ENCODE data around the gene AXDND1. TPM values are rescaled to one million over a fixed set of nuclear protein-coding genes. Genes with fewer than 3 reads are reported as not detected.

Gene AXDND1
- total RNA-seq, 1 experiment from 2014 or later: 0.31 TPM

DNA sequence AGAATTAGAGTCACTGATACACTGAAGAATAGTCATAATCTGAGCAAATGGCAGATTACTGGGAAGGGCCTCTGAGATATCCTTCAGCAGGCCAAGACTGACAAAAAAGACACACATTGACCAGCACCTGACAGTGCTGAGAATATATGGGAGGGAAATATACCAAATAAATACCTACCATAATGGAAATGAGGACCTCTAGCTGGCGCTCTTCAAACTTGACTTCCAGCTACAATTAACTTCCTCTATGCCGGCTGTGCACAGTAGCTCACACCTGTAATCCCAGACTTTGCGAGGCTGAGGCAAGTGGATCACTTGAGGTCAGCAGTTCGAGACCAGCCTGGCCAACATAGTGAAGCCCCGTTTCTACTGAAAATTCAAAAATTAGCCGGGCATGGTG lies 140.4 kb downstream of the AXDND1 start:
- in situ Hi-C loops (cut with HindIII; ENCODE audit: low pct_unique_long_range_greater_than_20kb, low sequenced_read_pairs): no loop called here
- Histone ChIP-seq H3K27me3 (ENCODE audit: control insufficient read depth, insufficient read depth, low read length) (peaks cover 2% of the 10 kb centered on the region; the same call in 1 of the 2 replicates), H3K4me1 (ENCODE audit: control insufficient read depth, insufficient read depth, low read length) (no peaks in the 10 kb centered on the region), H3K27ac (ENCODE audit: low read length) (no peak overlapping the region), H3K9me3 (ENCODE audit: control insufficient read depth, insufficient read depth, low read depth, low read length) (no peaks in the 10 kb centered on the region), H3K4me3 (ENCODE audit: low read depth in 2 of 2, low read length in 2 of 2) (no peak overlapping the region), H3K36me3 (ENCODE audit: control insufficient read depth, insufficient read depth, low read length) (no peaks in the 10 kb centered on the region)
- TF ChIP-seq, protein P1, sequence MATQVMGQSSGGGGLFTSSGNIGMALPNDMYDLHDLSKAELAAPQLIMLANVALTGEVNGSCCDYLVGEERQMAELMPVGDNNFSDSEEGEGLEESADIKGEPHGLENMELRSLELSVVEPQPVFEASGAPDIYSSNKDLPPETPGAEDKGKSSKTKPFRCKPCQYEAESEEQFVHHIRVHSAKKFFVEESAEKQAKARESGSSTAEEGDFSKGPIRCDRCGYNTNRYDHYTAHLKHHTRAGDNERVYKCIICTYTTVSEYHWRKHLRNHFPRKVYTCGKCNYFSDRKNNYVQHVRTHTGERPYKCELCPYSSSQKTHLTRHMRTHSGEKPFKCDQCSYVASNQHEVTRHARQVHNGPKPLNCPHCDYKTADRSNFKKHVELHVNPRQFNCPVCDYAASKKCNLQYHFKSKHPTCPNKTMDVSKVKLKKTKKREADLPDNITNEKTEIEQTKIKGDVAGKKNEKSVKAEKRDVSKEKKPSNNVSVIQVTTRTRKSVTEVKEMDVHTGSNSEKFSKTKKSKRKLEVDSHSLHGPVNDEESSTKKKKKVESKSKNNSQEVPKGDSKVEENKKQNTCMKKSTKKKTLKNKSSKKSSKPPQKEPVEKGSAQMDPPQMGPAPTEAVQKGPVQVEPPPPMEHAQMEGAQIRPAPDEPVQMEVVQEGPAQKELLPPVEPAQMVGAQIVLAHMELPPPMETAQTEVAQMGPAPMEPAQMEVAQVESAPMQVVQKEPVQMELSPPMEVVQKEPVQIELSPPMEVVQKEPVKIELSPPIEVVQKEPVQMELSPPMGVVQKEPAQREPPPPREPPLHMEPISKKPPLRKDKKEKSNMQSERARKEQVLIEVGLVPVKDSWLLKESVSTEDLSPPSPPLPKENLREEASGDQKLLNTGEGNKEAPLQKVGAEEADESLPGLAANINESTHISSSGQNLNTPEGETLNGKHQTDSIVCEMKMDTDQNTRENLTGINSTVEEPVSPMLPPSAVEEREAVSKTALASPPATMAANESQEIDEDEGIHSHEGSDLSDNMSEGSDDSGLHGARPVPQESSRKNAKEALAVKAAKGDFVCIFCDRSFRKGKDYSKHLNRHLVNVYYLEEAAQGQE (IDR thresholded peaks at IDR 0.05; ENCODE audit: insufficient read depth in 1 of 2, low read depth in 2 of 2, low read length in 1 of 2): no peak
- TF ChIP-seq TCF7L2 (IDR thresholded peaks at IDR 0.05; ENCODE audit: low read depth, low read length): no peak
- TF ChIP-seq, protein P2, sequence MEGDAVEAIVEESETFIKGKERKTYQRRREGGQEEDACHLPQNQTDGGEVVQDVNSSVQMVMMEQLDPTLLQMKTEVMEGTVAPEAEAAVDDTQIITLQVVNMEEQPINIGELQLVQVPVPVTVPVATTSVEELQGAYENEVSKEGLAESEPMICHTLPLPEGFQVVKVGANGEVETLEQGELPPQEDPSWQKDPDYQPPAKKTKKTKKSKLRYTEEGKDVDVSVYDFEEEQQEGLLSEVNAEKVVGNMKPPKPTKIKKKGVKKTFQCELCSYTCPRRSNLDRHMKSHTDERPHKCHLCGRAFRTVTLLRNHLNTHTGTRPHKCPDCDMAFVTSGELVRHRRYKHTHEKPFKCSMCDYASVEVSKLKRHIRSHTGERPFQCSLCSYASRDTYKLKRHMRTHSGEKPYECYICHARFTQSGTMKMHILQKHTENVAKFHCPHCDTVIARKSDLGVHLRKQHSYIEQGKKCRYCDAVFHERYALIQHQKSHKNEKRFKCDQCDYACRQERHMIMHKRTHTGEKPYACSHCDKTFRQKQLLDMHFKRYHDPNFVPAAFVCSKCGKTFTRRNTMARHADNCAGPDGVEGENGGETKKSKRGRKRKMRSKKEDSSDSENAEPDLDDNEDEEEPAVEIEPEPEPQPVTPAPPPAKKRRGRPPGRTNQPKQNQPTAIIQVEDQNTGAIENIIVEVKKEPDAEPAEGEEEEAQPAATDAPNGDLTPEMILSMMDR (IDR thresholded peaks at IDR 0.05): no peak
- TF ChIP-seq SIN3A (IDR thresholded peaks at IDR 0.05; ENCODE audit: borderline replicate concordance, insufficient read depth, low read depth, low read length): no peak
- TF ChIP-seq POLR2AphosphoS5 (IDR thresholded peaks at IDR 0.05; ENCODE audit: low read depth, low read length): no peak
- no TSS peak for BruUV-seq (replicated peaks)
- intact Hi-C loops (cut with micrococcal nuclease; ENCODE audit: unreplicated experiment): no loop called here
- no peak for ATAC-seq
- POLR2A ChIA-PET: interaction anchor here (0.6 kb wide), 1 partner anchor 10 kb away, joined by 3 read pairs; no protein-coding TSS in a partner anchor
- CTCF ChIA-PET: no interaction called here
- DNase-seq (ENCODE audit: low read depth, low spot score): no peak

DNA sequence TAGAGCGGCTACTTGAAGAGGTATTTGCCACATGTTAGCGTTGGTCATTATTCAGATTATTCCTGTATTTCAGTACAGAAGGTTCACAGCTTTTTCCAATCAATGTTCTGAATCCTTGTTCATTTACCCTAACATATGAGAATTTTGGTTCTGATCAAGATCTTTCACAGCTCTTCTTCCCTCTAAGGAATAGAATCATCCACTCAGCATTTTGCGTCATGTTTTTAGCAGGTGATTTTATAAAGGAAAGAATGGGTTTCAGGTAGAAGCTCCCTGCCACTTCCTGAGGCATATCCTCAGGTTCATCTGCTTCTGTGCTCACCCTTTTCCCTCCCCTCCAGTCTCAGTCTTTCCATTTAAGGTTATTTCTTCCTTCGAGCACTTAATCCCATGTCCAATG lies 143.6 kb downstream of the AXDND1 start:
- no peak for DNase-seq (ENCODE audit: low read depth, low spot score)
- no peaks in the 10 kb centered on the region for H3K4me1 ChIP-seq (ENCODE audit: control insufficient read depth, insufficient read depth, low read length)
- in situ Hi-C loops (cut with HindIII; ENCODE audit: low pct_unique_long_range_greater_than_20kb, low sequenced_read_pairs) (no loop called here), intact Hi-C loops (cut with micrococcal nuclease; ENCODE audit: unreplicated experiment) (no loop called here)
- CTCF ChIA-PET: no interaction called here
- H3K36me3 ChIP-seq (ENCODE audit: control insufficient read depth, insufficient read depth, low read length): no peaks in the 10 kb centered on the region
- BruUV-seq (replicated peaks): no TSS peak
- TF ChIP-seq, protein P2 (IDR thresholded peaks at IDR 0.05): no peak
- TF ChIP-seq SIN3A (IDR thresholded peaks at IDR 0.05; ENCODE audit: borderline replicate concordance, insufficient read depth, low read depth, low read length): no peak
- no peak for TF ChIP-seq POLR2AphosphoS5 (IDR thresholded peaks at IDR 0.05; ENCODE audit: low read depth, low read length)
- TF ChIP-seq TCF7L2 (IDR thresholded peaks at IDR 0.05; ENCODE audit: low read depth, low read length): no peak
- TF ChIP-seq, protein P1 (IDR thresholded peaks at IDR 0.05; ENCODE audit: insufficient read depth in 1 of 2, low read depth in 2 of 2, low read length in 1 of 2): no peak
- H3K27me3 ChIP-seq (ENCODE audit: control insufficient read depth, insufficient read depth, low read length): peaks cover 2% of the 10 kb centered on the region; the same call in 1 of the 2 replicates
- no peaks in the 10 kb centered on the region for H3K9me3 ChIP-seq (ENCODE audit: control insufficient read depth, insufficient read depth, low read depth, low read length)
- H3K4me3 ChIP-seq (ENCODE audit: low read depth in 2 of 2, low read length in 2 of 2): no peak overlapping the region
- no peak overlapping the region for H3K27ac ChIP-seq (ENCODE audit: low read length)
- POLR2A ChIA-PET: no interaction called here
- no peak for ATAC-seq
